Measurements from ENCODE around the gene KCTD21.

The KCTD21 gene

GRCh38 chr11:78200553-78200952, 12.1 kb upstream of the KCTD21 start:
- Histone ChIP-seq H3K4me3 (ENCODE audit: low read depth in 1 of 2, low read length in 2 of 2) (no peak overlapping the region), H3K4me1 (ENCODE audit: control insufficient read depth in 1 of 2, insufficient read depth in 2 of 2, low read length in 2 of 2) (peaks cover 4 to 10% of the 10 kb centered on the region in 2 donors), H3K27me3 (ENCODE audit: control insufficient read depth in 1 of 2, insufficient read depth in 2 of 2, low read length in 2 of 2) (no peaks in the 10 kb centered on the region), H3K9me3 (ENCODE audit: control insufficient read depth in 1 of 2, low read length in 2 of 2) (no peaks in the 10 kb centered on the region), H3K36me3 (ENCODE audit: control insufficient read depth in 1 of 2, insufficient read depth in 2 of 2, low read length in 2 of 2) (peaks cover 0 to 37% of the 10 kb centered on the region in 2 donors), H3K9ac (ENCODE audit: low read depth in 1 of 2, low read length in 2 of 2) (no peak overlapping the region), H3K27ac (ENCODE audit: low read depth, low read length) (no peak overlapping the region)

- H3K36me3 ChIP-seq (ENCODE audit: control insufficient read depth in 1 of 2, insufficient read depth in 2 of 2, low read length in 2 of 2): peaks cover 0 to 33% of the 10 kb centered on the region in 2 donors
- H3K27ac ChIP-seq (ENCODE audit: low read depth, low read length): no peak overlapping the region
- H3K9me3 ChIP-seq (ENCODE audit: control insufficient read depth in 1 of 2, low read length in 2 of 2): no peaks in the 10 kb centered on the region
- peaks cover 6 to 12% of the 10 kb centered on the region in 2 donors for H3K4me1 ChIP-seq (ENCODE audit: control insufficient read depth in 1 of 2, insufficient read depth in 2 of 2, low read length in 2 of 2)
- H3K27me3 ChIP-seq (ENCODE audit: control insufficient read depth in 1 of 2, insufficient read depth in 2 of 2, low read length in 2 of 2): no peaks in the 10 kb centered on the region
- no peak overlapping the region for H3K9ac ChIP-seq (ENCODE audit: low read depth in 1 of 2, low read length in 2 of 2)
- no peak overlapping the region for H3K4me3 ChIP-seq (ENCODE audit: low read depth in 1 of 2, low read length in 2 of 2)
Observed at GRCh38 chr11:78200061-78200460, 11.6 kb upstream of the KCTD21 start.

DNA sequence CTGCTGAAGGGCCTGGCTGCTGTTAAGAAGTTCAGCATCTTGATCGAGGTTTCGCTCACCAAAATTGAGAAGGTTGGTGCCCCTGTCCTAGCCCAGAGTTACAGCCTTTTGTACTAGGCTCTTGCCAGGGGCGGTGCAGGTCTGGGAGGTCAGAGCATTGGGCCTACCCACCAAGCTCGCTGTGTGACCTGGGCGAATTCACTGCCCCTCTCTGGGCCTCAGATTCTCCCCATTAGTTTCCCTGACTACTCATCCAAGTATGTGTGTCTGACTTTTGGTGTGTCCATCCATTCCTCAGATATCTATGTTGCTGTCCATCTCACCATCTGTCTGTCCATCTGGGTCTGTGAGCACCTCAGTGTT, 11.2 kb upstream of the KCTD21 start:
- peaks cover 0 to 32% of the 10 kb centered on the region in 2 donors for H3K36me3 ChIP-seq (ENCODE audit: control insufficient read depth in 1 of 2, insufficient read depth in 2 of 2, low read length in 2 of 2)
- H3K4me1 ChIP-seq (ENCODE audit: control insufficient read depth in 1 of 2, insufficient read depth in 2 of 2, low read length in 2 of 2): peaks cover 10 to 16% of the 10 kb centered on the region in 2 donors
- H3K9ac ChIP-seq (ENCODE audit: low read depth in 1 of 2, low read length in 2 of 2): no peak overlapping the region
- H3K4me3 ChIP-seq (ENCODE audit: low read depth in 1 of 2, low read length in 2 of 2): no peak overlapping the region
- H3K9me3 ChIP-seq (ENCODE audit: control insufficient read depth in 1 of 2, low read length in 2 of 2): no peaks in the 10 kb centered on the region
- H3K27me3 ChIP-seq (ENCODE audit: control insufficient read depth in 1 of 2, insufficient read depth in 2 of 2, low read length in 2 of 2): no peaks in the 10 kb centered on the region
- H3K27ac ChIP-seq (ENCODE audit: low read depth, low read length): no peak overlapping the region

DNA sequence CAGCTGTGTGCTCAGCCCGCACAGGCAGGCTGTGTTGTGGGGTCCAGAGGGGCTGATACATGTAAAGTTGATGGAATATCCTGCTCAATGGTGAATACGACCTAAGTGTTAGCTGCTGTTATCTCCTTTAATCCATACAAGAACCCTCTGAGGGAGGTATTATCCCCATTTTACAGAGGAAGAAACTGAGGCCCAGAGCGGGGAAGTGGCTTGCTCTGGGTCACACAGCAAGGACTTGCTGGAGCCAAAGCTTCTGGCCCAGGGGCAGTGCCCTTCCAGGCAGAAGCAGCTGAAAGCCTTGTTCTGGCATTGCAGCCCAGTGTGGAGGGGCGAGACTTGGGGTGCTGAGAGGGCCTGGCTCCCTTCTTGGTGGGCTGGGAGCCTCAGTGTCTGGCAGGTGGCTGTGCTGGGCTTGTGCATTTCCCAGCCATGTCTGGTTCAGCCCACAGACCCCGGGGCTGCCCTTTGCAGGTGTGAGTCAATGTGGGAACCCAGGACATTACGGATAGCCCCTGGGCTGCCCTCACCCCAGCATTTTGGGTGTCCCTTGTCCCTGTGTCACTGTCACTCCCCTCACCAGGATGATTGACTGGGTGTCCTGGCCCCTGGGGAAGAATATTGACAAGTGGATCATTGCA, 10.7 kb upstream of the KCTD21 start:
- no peak overlapping the region for H3K9ac ChIP-seq (ENCODE audit: low read depth in 1 of 2, low read length in 2 of 2)
- H3K36me3 ChIP-seq (ENCODE audit: control insufficient read depth in 1 of 2, insufficient read depth in 2 of 2, low read length in 2 of 2): peaks cover 0 to 32% of the 10 kb centered on the region in 2 donors
- no peaks in the 10 kb centered on the region for H3K9me3 ChIP-seq (ENCODE audit: control insufficient read depth in 1 of 2, low read length in 2 of 2)
- H3K4me3 ChIP-seq (ENCODE audit: low read depth in 1 of 2, low read length in 2 of 2): no peak overlapping the region
- H3K27me3 ChIP-seq (ENCODE audit: control insufficient read depth in 1 of 2, insufficient read depth in 2 of 2, low read length in 2 of 2): no peaks in the 10 kb centered on the region
- H3K27ac ChIP-seq (ENCODE audit: low read depth, low read length): no peak overlapping the region
- peaks cover 15 to 20% of the 10 kb centered on the region in 2 donors for H3K4me1 ChIP-seq (ENCODE audit: control insufficient read depth in 1 of 2, insufficient read depth in 2 of 2, low read length in 2 of 2)

GRCh38 chr11:78197816-78198215, 9.4 kb upstream of the KCTD21 start:
- H3K4me1 ChIP-seq (ENCODE audit: control insufficient read depth in 1 of 2, insufficient read depth in 2 of 2, low read length in 2 of 2): peaks cover 16 to 20% of the 10 kb centered on the region in 2 donors
- peaks cover 0 to 32% of the 10 kb centered on the region in 2 donors for H3K36me3 ChIP-seq (ENCODE audit: control insufficient read depth in 1 of 2, insufficient read depth in 2 of 2, low read length in 2 of 2)
- no peaks in the 10 kb centered on the region for H3K27me3 ChIP-seq (ENCODE audit: control insufficient read depth in 1 of 2, insufficient read depth in 2 of 2, low read length in 2 of 2)
- H3K27ac ChIP-seq (ENCODE audit: low read depth, low read length): no peak overlapping the region
- H3K9ac ChIP-seq (ENCODE audit: low read depth in 1 of 2, low read length in 2 of 2): no peak overlapping the region
- H3K4me3 ChIP-seq (ENCODE audit: low read depth in 1 of 2, low read length in 2 of 2): no peak overlapping the region
- H3K9me3 ChIP-seq (ENCODE audit: control insufficient read depth in 1 of 2, low read length in 2 of 2): no peaks in the 10 kb centered on the region

DNA sequence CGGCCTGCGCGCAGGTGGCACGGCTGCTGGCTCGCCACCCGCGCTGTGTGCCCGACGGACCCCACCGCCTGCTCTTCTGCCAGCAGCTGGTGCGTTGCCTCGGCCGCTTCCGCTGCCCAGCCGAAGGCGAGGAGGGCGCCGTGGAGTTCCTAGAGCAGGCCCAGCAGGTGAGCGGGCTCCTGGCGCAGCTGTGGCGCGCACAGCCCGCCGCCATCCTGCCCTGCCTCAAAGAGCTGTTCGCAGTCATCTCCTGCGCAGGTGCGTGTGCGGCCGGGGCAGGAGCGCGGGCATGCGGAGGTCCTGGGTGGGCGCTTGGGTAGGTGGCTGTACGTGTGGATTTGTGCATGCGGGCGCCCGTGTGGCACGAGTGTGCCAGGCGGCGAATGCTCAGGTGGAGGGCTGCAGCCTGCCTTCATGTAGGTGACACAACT, 8.2 kb upstream of the KCTD21 start:
- Histone ChIP-seq H3K27ac (ENCODE audit: low read depth, low read length) (no peak overlapping the region), H3K9me3 (ENCODE audit: control insufficient read depth in 1 of 2, low read length in 2 of 2) (no peaks in the 10 kb centered on the region), H3K9ac (ENCODE audit: low read depth in 1 of 2, low read length in 2 of 2) (no peak overlapping the region), H3K27me3 (ENCODE audit: control insufficient read depth in 1 of 2, insufficient read depth in 2 of 2, low read length in 2 of 2) (no peaks in the 10 kb centered on the region), H3K36me3 (ENCODE audit: control insufficient read depth in 1 of 2, insufficient read depth in 2 of 2, low read length in 2 of 2) (peaks cover 0 to 32% of the 10 kb centered on the region in 2 donors), H3K4me1 (ENCODE audit: control insufficient read depth in 1 of 2, insufficient read depth in 2 of 2, low read length in 2 of 2) (peaks cover 12 to 19% of the 10 kb centered on the region in 2 donors), H3K4me3 (ENCODE audit: low read depth in 1 of 2, low read length in 2 of 2) (no peak overlapping the region)

GRCh38 chr11:78195917-78196560, 7.6 kb upstream of the KCTD21 start:
- no peaks in the 10 kb centered on the region for H3K27me3 ChIP-seq (ENCODE audit: control insufficient read depth in 1 of 2, insufficient read depth in 2 of 2, low read length in 2 of 2)
- no peak overlapping the region for H3K4me3 ChIP-seq (ENCODE audit: low read depth in 1 of 2, low read length in 2 of 2)
- peaks cover 0 to 31% of the 10 kb centered on the region in 2 donors for H3K36me3 ChIP-seq (ENCODE audit: control insufficient read depth in 1 of 2, insufficient read depth in 2 of 2, low read length in 2 of 2)
- no peak overlapping the region for H3K27ac ChIP-seq (ENCODE audit: low read depth, low read length)
- H3K9ac ChIP-seq (ENCODE audit: low read depth in 1 of 2, low read length in 2 of 2): no peak overlapping the region
- peaks cover 12 to 19% of the 10 kb centered on the region in 2 donors for H3K4me1 ChIP-seq (ENCODE audit: control insufficient read depth in 1 of 2, insufficient read depth in 2 of 2, low read length in 2 of 2)
- H3K9me3 ChIP-seq (ENCODE audit: control insufficient read depth in 1 of 2, low read length in 2 of 2): no peaks in the 10 kb centered on the region

DNA sequence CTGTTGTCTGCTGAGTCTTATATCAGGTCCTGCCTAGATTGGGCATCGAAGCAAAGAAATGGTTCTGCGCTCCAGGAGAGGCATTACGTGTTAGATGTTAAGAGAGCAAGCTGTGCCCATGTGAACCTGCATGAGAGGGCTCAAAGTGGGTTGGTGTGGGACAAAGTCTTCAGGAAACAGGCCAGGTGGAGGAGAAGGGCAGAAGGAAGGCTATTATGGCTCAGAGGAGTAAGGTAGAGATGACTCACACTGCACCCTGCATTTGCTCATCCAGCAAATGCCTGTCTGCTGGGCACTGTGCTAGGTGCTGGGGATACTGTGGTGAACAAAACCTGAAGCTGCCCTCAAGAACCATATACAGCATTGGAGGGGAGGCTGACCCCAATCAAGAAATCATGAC, 6.1 kb upstream of the KCTD21 start:
- Histone ChIP-seq H3K4me1 (ENCODE audit: control insufficient read depth in 1 of 2, insufficient read depth in 2 of 2, low read length in 2 of 2) (peaks cover 19 to 28% of the 10 kb centered on the region in 2 donors), H3K27me3 (ENCODE audit: control insufficient read depth in 1 of 2, insufficient read depth in 2 of 2, low read length in 2 of 2) (no peaks in the 10 kb centered on the region), H3K27ac (ENCODE audit: low read depth, low read length) (no peak overlapping the region), H3K9me3 (ENCODE audit: control insufficient read depth in 1 of 2, low read length in 2 of 2) (no peaks in the 10 kb centered on the region), H3K9ac (ENCODE audit: low read depth in 1 of 2, low read length in 2 of 2) (no peak overlapping the region), H3K36me3 (ENCODE audit: control insufficient read depth in 1 of 2, insufficient read depth in 2 of 2, low read length in 2 of 2) (peaks cover 0 to 18% of the 10 kb centered on the region in 2 donors), H3K4me3 (ENCODE audit: low read depth in 1 of 2, low read length in 2 of 2) (no peak overlapping the region)

DNA sequence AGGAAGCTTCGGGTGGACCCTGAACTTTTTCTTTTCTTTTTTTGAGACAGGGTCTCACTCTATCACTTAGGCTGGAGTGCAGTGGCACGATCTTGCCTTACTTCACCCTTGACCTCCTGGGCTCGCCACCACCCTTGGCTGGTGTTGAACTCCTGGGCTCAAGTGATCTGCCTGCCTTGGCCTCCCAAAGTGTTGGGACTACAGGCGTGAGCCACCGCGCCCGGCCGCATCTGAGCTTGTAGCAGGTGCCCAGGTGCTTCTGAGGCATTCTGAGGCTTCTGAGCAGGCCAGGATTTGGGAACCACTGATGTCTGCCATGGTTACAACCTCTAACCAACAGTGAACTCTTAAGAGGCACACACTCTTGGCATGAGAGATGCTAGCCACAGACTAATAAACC, 5.4 kb upstream of the KCTD21 start:
- Histone ChIP-seq H3K4me3 (ENCODE audit: low read depth in 1 of 2, low read length in 2 of 2) (no peak overlapping the region), H3K27ac (ENCODE audit: low read depth, low read length) (no peak overlapping the region), H3K27me3 (ENCODE audit: control insufficient read depth in 1 of 2, insufficient read depth in 2 of 2, low read length in 2 of 2) (no peaks in the 10 kb centered on the region), H3K9ac (ENCODE audit: low read depth in 1 of 2, low read length in 2 of 2) (no peak overlapping the region), H3K4me1 (ENCODE audit: control insufficient read depth in 1 of 2, insufficient read depth in 2 of 2, low read length in 2 of 2) (peaks cover 19 to 35% of the 10 kb centered on the region in 2 donors), H3K36me3 (ENCODE audit: control insufficient read depth in 1 of 2, insufficient read depth in 2 of 2, low read length in 2 of 2) (peaks cover 0 to 12% of the 10 kb centered on the region in 2 donors), H3K9me3 (ENCODE audit: control insufficient read depth in 1 of 2, low read length in 2 of 2) (no peaks in the 10 kb centered on the region)

DNA sequence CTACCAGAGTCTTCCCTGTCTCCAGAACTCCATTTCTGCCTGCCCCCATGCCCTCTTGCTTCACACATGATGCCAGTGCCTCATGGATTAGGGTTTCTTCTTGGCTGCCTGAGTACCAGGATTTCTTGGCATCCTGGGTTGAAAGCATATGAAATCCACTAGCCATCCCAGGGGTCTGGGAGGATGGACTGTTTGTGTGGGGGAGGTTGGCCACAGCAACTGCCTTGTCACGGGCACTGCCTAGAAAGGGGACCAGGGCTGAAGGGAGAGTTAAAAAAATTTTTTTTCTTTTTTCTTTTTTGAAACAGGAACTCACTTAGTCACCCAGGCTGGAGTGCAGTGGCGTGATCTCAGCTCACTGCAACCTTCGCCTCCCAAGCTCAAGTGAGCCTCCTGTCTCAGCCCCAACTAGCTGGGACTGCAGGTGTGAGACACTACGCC, 4.5 kb upstream of the KCTD21 start:
- peaks cover 0 to 3% of the 10 kb centered on the region in 2 donors for H3K36me3 ChIP-seq (ENCODE audit: control insufficient read depth in 1 of 2, insufficient read depth in 2 of 2, low read length in 2 of 2)
- no peaks in the 10 kb centered on the region for H3K27me3 ChIP-seq (ENCODE audit: control insufficient read depth in 1 of 2, insufficient read depth in 2 of 2, low read length in 2 of 2)
- H3K4me3 ChIP-seq (ENCODE audit: low read depth in 1 of 2, low read length in 2 of 2): no peak overlapping the region
- peaks cover 19 to 36% of the 10 kb centered on the region in 2 donors for H3K4me1 ChIP-seq (ENCODE audit: control insufficient read depth in 1 of 2, insufficient read depth in 2 of 2, low read length in 2 of 2)
- no peak overlapping the region for H3K27ac ChIP-seq (ENCODE audit: low read depth, low read length)
- H3K9me3 ChIP-seq (ENCODE audit: control insufficient read depth in 1 of 2, low read length in 2 of 2): no peaks in the 10 kb centered on the region
- H3K9ac ChIP-seq (ENCODE audit: low read depth in 1 of 2, low read length in 2 of 2): no peak overlapping the region
